ENCODE results near the gene TTC7B. TPM values are rescaled to one million over a fixed set of nuclear protein-coding genes. Genes with fewer than 3 reads are reported as not detected.

The TTC7B gene
- total and polyA plus RNA-seq, 2 of the 8 experiments (the other 6 are each of a cell fraction or from before 2014, with no cell fraction given) = 23.7 to 34.0 TPM

DNA sequence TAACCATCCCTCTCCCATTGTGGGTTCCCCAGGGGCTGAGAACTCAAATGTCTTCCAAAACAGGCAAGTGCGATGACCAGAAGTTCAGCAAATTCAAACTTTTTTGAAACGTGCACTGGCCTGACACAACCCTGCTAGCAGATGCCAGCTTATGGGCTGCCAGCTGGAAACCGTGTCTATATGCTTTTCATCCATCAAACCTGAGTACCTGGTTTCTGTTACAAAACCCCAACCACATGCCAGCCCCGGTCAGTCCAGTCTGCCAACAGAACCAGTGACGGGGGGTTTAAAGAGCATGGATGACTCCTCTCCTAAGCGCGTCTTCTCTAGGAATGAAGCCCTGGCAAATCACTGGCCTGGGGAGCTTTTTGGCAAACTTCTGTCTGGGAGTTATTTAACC lies 189.7 kb downstream of the TTC7B start:
- no peak for FAIRE-seq
- Histone ChIP-seq H3K27ac (ENCODE audit: low read depth, low read length) (no peak overlapping the region), H3K27me3 (replicated peaks in 1 of 4; ENCODE audit: control insufficient read depth in 3 of 4, extremely low read depth in 1 of 4, insufficient read depth in 3 of 4, low read length in 3 of 4) (no peaks in the 10 kb centered on the region)
- TF ChIP-seq, protein P1, sequence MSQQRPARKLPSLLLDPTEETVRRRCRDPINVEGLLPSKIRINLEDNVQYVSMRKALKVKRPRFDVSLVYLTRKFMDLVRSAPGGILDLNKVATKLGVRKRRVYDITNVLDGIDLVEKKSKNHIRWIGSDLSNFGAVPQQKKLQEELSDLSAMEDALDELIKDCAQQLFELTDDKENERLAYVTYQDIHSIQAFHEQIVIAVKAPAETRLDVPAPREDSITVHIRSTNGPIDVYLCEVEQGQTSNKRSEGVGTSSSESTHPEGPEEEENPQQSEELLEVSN (IDR thresholded peaks at IDR 0.05) = no peak
- TF ChIP-seq FOSL1 (IDR thresholded peaks at IDR 0.05; ENCODE audit: insufficient read depth, low read depth, low read length) (no peak), MAFK (IDR thresholded peaks at IDR 0.05; ENCODE audit: low read depth, low read length) (no peak), EP300 (IDR thresholded peaks at IDR 0.05; ENCODE audit: borderline replicate concordance in 1 of 2, low read depth in 2 of 2, low read length in 2 of 2) (no peak), CTBP2 (IDR thresholded peaks at IDR 0.05; ENCODE audit: borderline replicate concordance, insufficient read depth, insufficient read length, low read length) (no peak), ATF2 (IDR thresholded peaks at IDR 0.05; ENCODE audit: low read length) (no peak), SIRT6 (IDR thresholded peaks at IDR 0.05; ENCODE audit: low read length) (no peak), NRF1 (IDR thresholded peaks at IDR 0.05; ENCODE audit: low read depth, low read length) (no peak), HDAC6 (IDR thresholded peaks at IDR 0.05; ENCODE audit: low read depth, low read length) (no peak), EGR1 (IDR thresholded peaks at IDR 0.05; ENCODE audit: borderline replicate concordance, low read depth, low read length) (no peak), HDAC2 (IDR thresholded peaks at IDR 0.05; ENCODE audit: borderline replicate concordance in 1 of 2, low read depth in 2 of 2, low read length in 2 of 2) (no peak)

More for the DNA sequence above, 189.7 kb downstream of the TTC7B start:
- no peak overlapping the region for H4K8ac ChIP-seq (ENCODE audit: extremely low read depth, insufficient read depth, low read length)
- POLR2A ChIA-PET (ENCODE audit: partially characterized antibody) = no interaction called here
- no peak overlapping the region for H3K4me3 ChIP-seq (ENCODE audit: extremely low read depth in 1 of 4, insufficient read depth in 2 of 4, low read depth in 3 of 4, low read length in 4 of 4)
- H2AK5ac ChIP-seq (ENCODE audit: low read depth, low read length) = no peak overlapping the region
- no peak for DNase-seq (ENCODE audit: low read depth in 1 of 2, low spot score in 2 of 2)
- H2BK120ac ChIP-seq (replicated peaks; ENCODE audit: low read depth, low read length) = no peak overlapping the region
- H3K36me3 ChIP-seq (ENCODE audit: control insufficient read depth in 2 of 4, insufficient read depth in 4 of 4, low read length in 3 of 4) = no peaks in the 10 kb centered on the region
- H2AFZ ChIP-seq (ENCODE audit: low read length) = no peak overlapping the region
- H2BK12ac ChIP-seq (ENCODE audit: low read depth, low read length) = no peak overlapping the region
- no peak overlapping the region for H3K56ac ChIP-seq (replicated peaks; ENCODE audit: insufficient read length, low read depth, low read length)
- peaks cover 2 to 13% (median 7%) of the 10 kb centered on the region in 4 experiments; a peak in 6 of 7 replicates for H3K4me1 ChIP-seq (replicated peaks in 1 of 4; ENCODE audit: control insufficient read depth in 3 of 4, insufficient read depth in 4 of 4, low read length in 3 of 4)
- H4K5ac ChIP-seq (ENCODE audit: insufficient read length, low read depth, low read length) = no peak overlapping the region
- H2BK20ac ChIP-seq (ENCODE audit: low read length) = no peak overlapping the region
- no peak overlapping the region for H3K23ac ChIP-seq (ENCODE audit: insufficient read length)
- no peak overlapping the region for H3K9ac ChIP-seq (replicated peaks in 1 of 4; ENCODE audit: extremely low read depth in 1 of 4, low read depth in 3 of 4, low read length in 3 of 4)
- no peak overlapping the region for H3K18ac ChIP-seq (ENCODE audit: extremely low read depth, low read length)
- no peak overlapping the region for H2BK5ac ChIP-seq (ENCODE audit: low read depth, low read length)
- H3K79me2 ChIP-seq (ENCODE audit: control insufficient read depth in 1 of 2, insufficient read depth in 2 of 2, low read length in 2 of 2) = no peaks in the 10 kb centered on the region
- H3K4ac ChIP-seq (replicated peaks; ENCODE audit: insufficient read length, low read depth, low read length) = no peak overlapping the region
- 91% methylated on average over 7 of the region's 7 CpGs; no CpG with 5 or more reads in 1 of the 2 experiments for WGBS, 2 experiments (ENCODE audit: extremely low coverage in 1 of 2, insufficient coverage in 1 of 2, insufficient read length in 1 of 2, insufficient replicate concordance in 2 of 2, low coverage in 1 of 2, low lambda C conversion rate in 2 of 2, missing lambda C conversion rate in 1 of 2)
- CTCF ChIA-PET (ENCODE audit: partially characterized antibody) = interaction anchor here (0.6 to 2.0 kb wide), 2 partner anchors 14 to 70 kb away, joined by 4 to 9 read pairs; no protein-coding TSS in a partner anchor
- H3K9me3 ChIP-seq (ENCODE audit: insufficient read depth in 2 of 2, low read depth in 1 of 2, low read length in 1 of 2) = no peaks in the 10 kb centered on the region
- no peak overlapping the region for H2BK15ac ChIP-seq (ENCODE audit: low read length)
- no peak overlapping the region for H4K91ac ChIP-seq (replicated peaks; ENCODE audit: insufficient read length, low read length)
- no peak overlapping the region for H3K14ac ChIP-seq (ENCODE audit: insufficient read length)
- H3K4me2 ChIP-seq (ENCODE audit: insufficient read depth in 1 of 2, low read depth in 2 of 2, low read length in 2 of 2) = no peak overlapping the region
- H3K23me2 ChIP-seq (ENCODE audit: low read depth, low read length) = no peaks in the 10 kb centered on the region
- H4K20me1 ChIP-seq (replicated peaks in 1 of 2; ENCODE audit: control insufficient read depth in 1 of 2, insufficient read depth in 2 of 2, low read length in 2 of 2) = no peaks in the 10 kb centered on the region
- no peaks in the 10 kb centered on the region for H3K79me1 ChIP-seq (ENCODE audit: low read depth, low read length)
